ENCODE measurements around the gene MEGF11.
"Not testable (repeated sequence)": the region's sequence is repeated elsewhere in the genome, so short reads cannot be mapped to it uniquely, and the experiment has no call there.

MEGF11 gene

DNA sequence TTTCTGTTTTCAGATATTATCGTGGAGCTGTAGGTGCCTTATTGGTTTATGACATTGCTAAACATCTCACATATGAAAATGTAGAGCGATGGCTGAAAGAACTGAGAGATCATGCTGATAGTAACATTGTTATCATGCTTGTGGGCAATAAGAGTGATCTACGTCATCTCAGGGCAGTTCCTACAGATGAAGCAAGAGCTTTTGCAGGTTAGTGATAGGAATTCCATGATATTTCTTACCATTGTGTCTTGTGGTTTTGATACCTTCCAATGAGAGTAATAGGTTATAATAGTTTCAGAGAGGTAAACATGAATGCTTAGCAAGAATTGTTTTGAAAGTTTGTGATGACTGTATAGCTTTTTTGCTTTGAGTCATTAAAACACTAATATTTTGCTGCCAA lies 375.8 kb downstream of the MEGF11 start:
- CTCF ChIA-PET: interaction anchor here (0.9 to 1.3 kb wide), 4 partner anchors 9 to 27 kb away, joined by 3 to 6 read pairs (median 4); partner anchors contain the start of gene RAB11A
- POLR2A ChIA-PET: no interaction called here

DNA sequence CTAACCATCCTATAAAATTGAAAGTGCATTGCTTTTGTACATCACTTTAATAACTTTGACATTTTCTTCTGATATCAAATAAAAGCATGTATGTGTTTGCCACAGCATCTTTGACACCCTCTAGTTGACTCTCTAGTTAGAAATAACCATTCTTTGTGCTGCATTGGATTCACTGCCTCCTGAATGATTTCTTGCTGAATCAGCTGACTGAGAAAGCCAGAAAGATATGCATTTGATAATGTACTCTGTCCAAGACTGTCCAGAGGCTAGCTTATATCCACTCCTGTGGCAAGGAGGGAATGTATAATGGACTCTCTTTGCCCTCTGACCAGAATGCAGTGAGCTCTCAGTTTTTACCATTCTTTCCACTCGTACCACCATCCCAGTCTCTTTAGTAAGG lies 378.1 kb downstream of the MEGF11 start:
- TF ChIP-seq, protein P1, sequence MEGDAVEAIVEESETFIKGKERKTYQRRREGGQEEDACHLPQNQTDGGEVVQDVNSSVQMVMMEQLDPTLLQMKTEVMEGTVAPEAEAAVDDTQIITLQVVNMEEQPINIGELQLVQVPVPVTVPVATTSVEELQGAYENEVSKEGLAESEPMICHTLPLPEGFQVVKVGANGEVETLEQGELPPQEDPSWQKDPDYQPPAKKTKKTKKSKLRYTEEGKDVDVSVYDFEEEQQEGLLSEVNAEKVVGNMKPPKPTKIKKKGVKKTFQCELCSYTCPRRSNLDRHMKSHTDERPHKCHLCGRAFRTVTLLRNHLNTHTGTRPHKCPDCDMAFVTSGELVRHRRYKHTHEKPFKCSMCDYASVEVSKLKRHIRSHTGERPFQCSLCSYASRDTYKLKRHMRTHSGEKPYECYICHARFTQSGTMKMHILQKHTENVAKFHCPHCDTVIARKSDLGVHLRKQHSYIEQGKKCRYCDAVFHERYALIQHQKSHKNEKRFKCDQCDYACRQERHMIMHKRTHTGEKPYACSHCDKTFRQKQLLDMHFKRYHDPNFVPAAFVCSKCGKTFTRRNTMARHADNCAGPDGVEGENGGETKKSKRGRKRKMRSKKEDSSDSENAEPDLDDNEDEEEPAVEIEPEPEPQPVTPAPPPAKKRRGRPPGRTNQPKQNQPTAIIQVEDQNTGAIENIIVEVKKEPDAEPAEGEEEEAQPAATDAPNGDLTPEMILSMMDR (IDR thresholded peaks at IDR 0.05; ENCODE audit: control extremely low read depth, extremely low read depth, low read depth, missing control alignments): no peak
- ChIA-PET CTCF (interaction anchor here (0.9 to 1.2 kb wide), 2 partner anchors 13 to 25 kb away, joined by 3 to 6 read pairs; no protein-coding TSS in a partner anchor), POLR2A (no interaction called here)
- no peak for DNase-seq (ENCODE audit: extremely low spot score)

More for the DNA sequence above, 375.8 kb downstream of the MEGF11 start:
- TF ChIP-seq, protein P1 (IDR thresholded peaks at IDR 0.05; ENCODE audit: control extremely low read depth, extremely low read depth, low read depth, missing control alignments): no peak
- DNase-seq (ENCODE audit: extremely low spot score): no peak

DNA sequence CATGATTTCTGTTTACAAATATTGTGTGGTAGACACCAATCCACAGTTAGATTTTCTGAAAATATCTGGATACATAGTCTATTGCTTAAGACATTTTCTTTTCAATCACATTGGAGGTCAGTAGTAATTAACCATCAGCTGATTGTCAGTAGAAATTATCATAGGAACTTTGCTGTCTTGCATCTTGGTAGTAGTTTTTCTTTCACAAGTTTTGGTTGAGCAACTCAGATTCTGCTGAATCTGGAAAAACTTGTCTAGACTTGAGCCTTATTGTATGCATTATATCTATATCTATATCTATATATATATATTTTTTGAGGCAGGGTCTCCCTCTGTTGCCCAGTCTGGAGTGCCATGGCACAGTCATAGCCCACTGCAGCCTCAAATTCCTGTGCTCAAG lies 380.3 kb downstream of the MEGF11 start:
- ChIA-PET CTCF (no interaction called here), POLR2A (no interaction called here)

DNA sequence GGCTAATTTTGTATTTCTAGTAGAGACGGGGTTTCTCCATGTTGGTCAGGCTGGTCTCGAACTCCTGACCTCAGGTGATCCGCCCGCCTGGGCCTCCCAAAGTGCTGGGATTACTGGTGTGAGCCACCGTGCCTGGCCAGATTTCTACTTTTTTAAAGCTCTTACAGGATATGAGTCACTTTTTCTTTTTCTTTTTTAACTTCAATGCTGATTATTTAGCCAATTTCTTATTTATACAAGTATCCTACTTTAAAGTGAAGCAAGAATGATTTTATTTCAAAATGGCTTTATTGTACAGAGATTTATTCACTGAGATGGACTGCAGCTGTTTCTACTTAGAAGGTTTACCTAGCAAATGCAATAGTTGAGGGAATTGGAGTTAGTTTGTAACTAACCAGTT lies 381.0 kb downstream of the MEGF11 start:
- POLR2A ChIA-PET; CTCF ChIA-PET; DNase-seq (ENCODE audit: extremely low spot score): not testable (repeated sequence)

More for the DNA sequence above, 380.3 kb downstream of the MEGF11 start:
- no peak for DNase-seq (ENCODE audit: extremely low spot score)
- TF ChIP-seq, protein P1 (IDR thresholded peaks at IDR 0.05; ENCODE audit: control extremely low read depth, extremely low read depth, low read depth, missing control alignments): no peak

DNA sequence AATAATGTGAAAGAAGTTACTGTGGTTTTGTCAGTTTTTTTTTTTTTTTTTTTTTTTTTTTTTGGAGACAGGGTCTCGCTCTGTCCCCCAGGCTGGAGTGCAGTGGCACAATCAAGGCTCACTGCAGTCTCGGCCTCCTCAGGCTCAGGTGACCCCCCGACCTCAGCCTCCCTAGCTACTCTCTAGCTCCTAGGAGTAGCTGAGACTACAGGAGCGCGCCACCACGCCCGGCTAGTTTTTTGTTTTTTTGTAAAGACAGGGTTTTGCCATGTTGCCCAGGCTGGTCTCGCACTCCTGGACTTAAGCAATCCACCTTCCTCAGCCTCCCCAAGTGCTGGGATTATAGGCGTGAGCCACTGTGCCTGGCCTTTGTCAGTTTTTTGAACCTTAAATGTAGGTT lies 381.7 kb downstream of the MEGF11 start:
- DNase-seq (ENCODE audit: extremely low spot score); CTCF ChIA-PET; POLR2A ChIA-PET: not testable (repeated sequence)

DNA sequence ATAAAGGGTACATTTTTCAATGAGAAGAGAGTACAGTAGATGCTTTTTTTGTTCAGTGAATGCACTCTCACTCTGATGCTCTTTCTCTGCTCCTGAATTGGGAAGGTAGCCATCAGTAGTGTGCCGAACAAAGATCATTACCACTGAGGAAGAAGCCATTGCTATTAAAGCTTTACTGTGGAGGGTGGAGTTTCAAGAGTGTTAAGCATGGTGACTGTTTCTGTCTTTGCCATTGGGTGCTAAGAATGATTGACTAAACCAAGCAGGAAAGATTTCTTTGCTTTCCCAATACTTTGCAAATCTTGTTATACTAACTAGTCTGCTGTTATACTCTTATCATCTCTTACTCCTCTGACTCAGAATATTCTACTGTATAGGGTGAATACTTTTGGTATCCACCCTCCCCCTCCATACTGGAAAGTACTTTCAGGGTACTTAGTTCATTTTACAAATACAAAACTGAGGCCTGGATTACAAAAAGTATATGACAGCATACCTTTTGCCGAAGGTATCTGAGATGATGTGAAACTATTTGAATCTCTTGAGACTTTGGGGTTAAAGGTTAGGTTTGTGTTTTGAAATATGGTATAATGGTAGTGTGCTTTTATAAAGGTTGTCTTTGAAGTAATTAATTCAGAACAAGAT lies 382.5 kb downstream of the MEGF11 start:
- ChIA-PET CTCF (interaction anchor here (0.8 to 6.5 kb wide), 5 partner anchors 23 to 470 kb away, joined by 3 to 35 read pairs (median 4); no protein-coding TSS in a partner anchor), POLR2A (interaction anchor here (0.5 to 1.2 kb wide), 3 partner anchors 14 to 260 kb away, joined by 3 to 4 read pairs (median 4); partner anchors contain the start of gene INTS14)
- TF ChIP-seq, protein P1 (IDR thresholded peaks at IDR 0.05; ENCODE audit: control extremely low read depth, extremely low read depth, low read depth, missing control alignments): no peak

DNA sequence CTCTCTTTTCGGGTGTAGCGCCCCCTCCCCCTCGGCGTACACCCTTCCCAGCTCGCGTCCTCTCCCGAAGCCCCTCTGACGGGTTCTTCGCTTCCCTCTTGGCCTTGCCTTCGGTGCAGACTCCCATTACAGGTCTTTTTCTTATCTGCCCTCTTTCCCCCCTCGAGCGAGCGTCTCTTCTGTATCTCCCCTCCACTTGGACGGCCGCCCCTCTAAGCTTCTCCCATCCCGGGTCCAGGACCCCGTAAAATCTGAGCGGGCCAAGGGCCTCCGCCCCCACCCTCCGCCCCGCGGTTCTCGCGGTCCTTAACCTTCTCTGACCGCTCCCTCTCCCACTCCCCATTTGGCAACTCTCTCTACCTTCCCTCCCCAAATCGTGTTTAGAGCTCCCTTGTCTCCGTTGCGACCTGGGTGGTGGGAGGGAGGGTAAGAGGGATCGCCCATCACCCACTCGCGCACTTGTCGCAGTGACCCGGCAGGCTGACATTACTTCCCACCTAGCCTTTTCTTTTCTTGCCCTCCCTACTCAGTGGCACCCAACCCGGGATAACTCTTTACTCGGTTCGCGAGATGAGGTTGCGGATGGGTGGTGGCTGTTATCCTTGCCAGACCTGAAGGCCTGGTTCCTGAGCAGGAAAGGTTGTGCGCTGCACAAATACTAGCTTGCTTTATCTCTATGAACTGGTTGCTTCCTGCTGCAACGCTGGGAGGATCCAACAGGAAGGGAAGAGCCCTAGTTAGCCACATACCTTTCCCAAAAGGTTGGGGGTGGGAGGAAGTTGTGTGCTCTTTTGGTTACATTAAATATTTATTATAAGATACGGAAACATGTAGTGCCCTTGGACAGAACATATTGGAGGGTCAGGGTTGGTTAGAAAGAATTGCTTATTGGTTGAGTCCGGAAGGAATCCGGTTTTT lies 383.3 kb downstream of the MEGF11 start:
- POLR2A ChIA-PET: interaction anchor here (0.5 to 1.5 kb wide), 6 partner anchors 13 to 526 kb away, joined by 3 to 8 read pairs (median 4); partner anchors contain the start of gene INTS14
- TF ChIP-seq, protein P1 (IDR thresholded peaks at IDR 0.05; ENCODE audit: control extremely low read depth, extremely low read depth, low read depth, missing control alignments): no peak
- DNase-seq (ENCODE audit: extremely low spot score): no peak
- CTCF ChIA-PET: interaction anchor here (0.8 to 6.5 kb wide), 17 partner anchors 12 to 469 kb away, joined by 3 to 51 read pairs (median 4); partner anchors contain the start of gene INTS14

More for the DNA sequence above, 382.5 kb downstream of the MEGF11 start:
- peak; percentile 59 for DNase-seq (ENCODE audit: extremely low spot score)
